Mesendoderm (in vitro differentiated cells): Measurements from ENCODE around the gene TGFA.

Source experiments
- DNase-seq: peaks from one replicate; pipeline ENCODE4 v3.0.0; 2013
- H2AK5ac ChIP-seq: 2 replicates; pipeline ENCODE4 v1.6.1; 2013; ENCODE audit warnings: low read length, inconsistent platforms
- H2BK120ac ChIP-seq: 2 replicates; pipeline ENCODE4 v1.6.1; 2013; ENCODE audit warnings: low read depth, mild to moderate bottlenecking, low read length, moderate library complexity, mixed read lengths
- H2BK15ac ChIP-seq: replicated peaks from 2 replicates; pipeline ENCODE4 v1.6.1; 2013; ENCODE audit warnings: low read depth, mild to moderate bottlenecking, moderate library complexity
- H2BK5ac ChIP-seq: 2 replicates; pipeline ENCODE4 v1.6.1; 2013; ENCODE audit warnings: low read length, inconsistent platforms
- H3K18ac ChIP-seq: 2 replicates; pipeline ENCODE4 v1.6.1; 2013; ENCODE audit warnings: mild to moderate bottlenecking, low read length, mixed read lengths
- H3K23ac ChIP-seq: one replicate; pipeline ENCODE4 v1.6.1; 2013; ENCODE audit warnings: low read length
- H3K27ac ChIP-seq: 2 replicates; pipeline ENCODE4 v1.5.1; 2013; ENCODE audit warnings: low read depth, mild to moderate bottlenecking, inconsistent platforms, low read length, moderate library complexity
- H3K27me3 ChIP-seq: 2 replicates; pipeline ENCODE4 v1.6.1; 2013; ENCODE audit warnings: low read length, control low read depth, mild to moderate bottlenecking, inconsistent platforms; ENCODE audit not compliant: insufficient read depth, poor library complexity
- H3K36me3 ChIP-seq: 2 replicates; pipeline ENCODE4 v1.6.1; 2013; ENCODE audit warnings: low read length, inconsistent platforms; ENCODE audit not compliant: control insufficient read depth, insufficient read depth
- H3K4ac ChIP-seq: one replicate; pipeline ENCODE4 v1.6.1; 2013; ENCODE audit warnings: low read depth, mild to moderate bottlenecking, low read length, moderate library complexity
- H3K4me1 ChIP-seq: 2 replicates; pipeline ENCODE4 v1.6.1; 2013; ENCODE audit warnings: low read depth, low read length, inconsistent platforms; ENCODE audit not compliant: control insufficient read depth
- H3K4me2 ChIP-seq: 2 replicates; pipeline ENCODE4 v1.6.1; 2013; ENCODE audit warnings: low read length
- H3K4me3 ChIP-seq: 2 replicates; pipeline ENCODE4 v1.5.1; 2013; ENCODE audit warnings: mild to moderate bottlenecking, low read length
- H3K56ac ChIP-seq: one replicate; pipeline ENCODE4 v1.6.1; 2013; ENCODE audit warnings: low read length
- H3K79me1 ChIP-seq: 2 replicates; pipeline ENCODE4 v1.6.1; 2013; ENCODE audit warnings: low read length, inconsistent platforms
- H3K79me2 ChIP-seq: 2 replicates; pipeline ENCODE4 v1.6.1; 2013; ENCODE audit warnings: mild to moderate bottlenecking, low read length; ENCODE audit not compliant: control insufficient read depth, insufficient read depth
- H3K9ac ChIP-seq: 2 replicates; pipeline ENCODE4 v1.6.1; 2013; ENCODE audit warnings: low read length, inconsistent platforms
- H4K5ac ChIP-seq: one replicate; pipeline ENCODE4 v1.6.1; 2013; ENCODE audit warnings: low read length
- H4K8ac ChIP-seq: one replicate; pipeline ENCODE4 v1.6.1; 2013; ENCODE audit warnings: low read depth, mild to moderate bottlenecking, control low read depth, low read length, moderate library complexity
- WGBS: extraction: QIAGEN DNeasy Blood & Tissue Kit; methylation state at CpG from one replicate; pipeline ENCODE4 v1.1.7; 2013; ENCODE audit warnings: low lambda C conversion rate, missing lambda C conversion rate; ENCODE audit not compliant: insufficient coverage; ENCODE audit errors: extremely low coverage; 5-methylcytosine and 5-hydroxymethylcytosine counted together

Gene TGFA

DNA sequence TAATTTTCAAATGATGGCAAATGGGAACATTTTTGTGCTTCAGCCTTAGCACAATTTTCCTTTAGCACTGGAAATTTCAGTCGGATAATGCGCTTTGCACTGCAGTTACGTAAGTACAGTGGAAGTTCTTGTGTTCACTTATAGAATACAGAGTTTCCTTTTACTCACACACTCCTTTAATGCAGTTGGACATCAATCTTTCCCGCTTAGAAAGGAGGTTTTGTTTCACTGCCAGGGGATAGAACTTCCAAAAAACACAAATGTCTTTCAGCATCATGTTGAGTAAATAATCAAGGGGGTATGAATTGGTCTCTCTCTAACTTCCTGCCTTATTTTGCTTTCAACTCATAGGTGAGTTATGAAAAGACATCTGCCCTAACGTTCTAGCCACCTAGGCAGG, 63.2 kb downstream of the TGFA start:
- no peak overlapping the region for H4K5ac ChIP-seq
- H2AK5ac ChIP-seq: no peak overlapping the region

DNA sequence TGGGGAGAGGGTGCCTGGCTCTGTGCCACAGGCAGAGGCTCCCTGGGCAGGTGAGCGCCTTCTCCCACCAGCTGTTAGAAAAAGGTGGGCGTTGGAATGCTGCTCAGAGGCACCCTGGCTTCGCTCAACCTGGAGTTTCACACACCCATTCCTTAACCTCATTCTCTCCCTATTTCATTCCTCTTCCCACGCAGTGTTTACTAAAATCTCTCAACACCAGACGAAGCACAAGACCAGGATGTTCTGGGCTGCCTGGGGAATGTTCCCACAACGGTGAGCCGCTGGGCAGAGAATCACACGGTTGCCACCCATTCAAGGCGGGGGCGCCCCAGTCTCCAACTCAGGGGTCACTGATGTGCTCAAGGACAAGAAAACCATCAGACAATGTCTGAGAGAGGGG, 64.5 kb downstream of the TGFA start:
- no peak overlapping the region for H3K56ac ChIP-seq
- no peak overlapping the region for H4K5ac ChIP-seq
- H3K4me3 ChIP-seq: no peak overlapping the region
- no peaks in the 10 kb centered on the region for H3K27me3 ChIP-seq
- no peak overlapping the region for H3K4me2 ChIP-seq
- no peak overlapping the region for H3K4ac ChIP-seq
- 100% methylated on average over 1 of the region's 10 CpGs for WGBS
- no peaks in the 10 kb centered on the region for H3K4me1 ChIP-seq
- no peak overlapping the region for H2BK120ac ChIP-seq
- H2AK5ac ChIP-seq: no peak overlapping the region
- no peak for DNase-seq
- H3K79me1 ChIP-seq: no peaks in the 10 kb centered on the region
- no peaks in the 10 kb centered on the region for H3K36me3 ChIP-seq
- H2BK5ac ChIP-seq: no peak overlapping the region
- H3K27ac ChIP-seq: no peak overlapping the region
- no peak overlapping the region for H2BK15ac ChIP-seq
- no peak overlapping the region for H4K8ac ChIP-seq
- H3K79me2 ChIP-seq: no peaks in the 10 kb centered on the region
- no peak overlapping the region for H3K23ac ChIP-seq
- H3K9ac ChIP-seq: no peak overlapping the region
- no peak overlapping the region for H3K18ac ChIP-seq

More for the DNA sequence above, 63.2 kb downstream of the TGFA start:
- Histone ChIP-seq H4K8ac (no peak overlapping the region), H3K23ac (no peak overlapping the region), H2BK120ac (no peak overlapping the region), H3K27ac (no peak overlapping the region), H3K79me2 (no peaks in the 10 kb centered on the region), H3K4me3 (no peak overlapping the region), H3K18ac (no peak overlapping the region), H3K79me1 (no peaks in the 10 kb centered on the region), H3K4me1 (no peaks in the 10 kb centered on the region), H2BK5ac (no peak overlapping the region), H3K56ac (no peak overlapping the region), H3K27me3 (no peaks in the 10 kb centered on the region), H3K4me2 (no peak overlapping the region), H3K36me3 (no peaks in the 10 kb centered on the region), H3K4ac (no peak overlapping the region), H3K9ac (no peak overlapping the region), H2BK15ac (no peak overlapping the region)
- DNase-seq: no peak
- no CpG with 5 or more reads among the region's 5 CpGs for WGBS

DNA sequence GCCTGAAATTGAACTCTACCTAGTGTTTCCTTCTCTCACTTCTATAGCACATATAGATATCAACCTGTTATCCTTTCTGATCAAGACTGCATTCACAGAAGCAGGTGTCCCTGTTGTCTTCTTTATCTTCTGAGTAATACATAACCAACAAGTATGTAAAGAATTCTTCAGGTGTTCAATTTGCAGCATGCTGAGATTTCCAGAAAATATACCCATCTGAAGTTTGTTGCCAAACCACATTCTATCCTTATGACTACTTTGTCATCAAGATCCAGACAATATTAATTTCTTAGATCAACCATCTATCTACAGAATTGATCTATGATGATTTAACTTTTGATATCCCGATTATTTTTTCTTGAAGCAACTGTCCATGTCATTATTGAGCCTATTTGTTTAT, 69.5 kb downstream of the TGFA start:
- Histone ChIP-seq H3K27me3 (no peaks in the 10 kb centered on the region), H3K79me1 (no peaks in the 10 kb centered on the region)

GRCh38 chr2:70482401-70482800, 71.2 kb downstream of the TGFA start:
- no peak overlapping the region for H3K4me3 ChIP-seq
- no peak overlapping the region for H3K18ac ChIP-seq
- H3K4me1 ChIP-seq: peaks cover 5% of the 10 kb centered on the region
- no peaks in the 10 kb centered on the region for H3K27me3 ChIP-seq
- DNase-seq: no peak
- no peak overlapping the region for H3K56ac ChIP-seq
- no peak overlapping the region for H2AK5ac ChIP-seq
- no peak overlapping the region for H3K4ac ChIP-seq
- no peak overlapping the region for H3K23ac ChIP-seq
- H2BK15ac ChIP-seq: no peak overlapping the region
- H4K5ac ChIP-seq: no peak overlapping the region
- no peak overlapping the region for H4K8ac ChIP-seq
- no peaks in the 10 kb centered on the region for H3K79me1 ChIP-seq
- H2BK120ac ChIP-seq: no peak overlapping the region
- no peak overlapping the region for H3K27ac ChIP-seq
- H3K4me2 ChIP-seq: no peak overlapping the region
- no peaks in the 10 kb centered on the region for H3K36me3 ChIP-seq
- H3K79me2 ChIP-seq: no peaks in the 10 kb centered on the region
- H3K9ac ChIP-seq: no peak overlapping the region
- no peak overlapping the region for H2BK5ac ChIP-seq

More for the DNA sequence above, 69.5 kb downstream of the TGFA start:
- no peak for DNase-seq
- H3K4ac ChIP-seq: no peak overlapping the region
- no peak overlapping the region for H4K5ac ChIP-seq
- H2BK5ac ChIP-seq: no peak overlapping the region
- no peak overlapping the region for H3K27ac ChIP-seq
- no peaks in the 10 kb centered on the region for H3K36me3 ChIP-seq
- H2BK15ac ChIP-seq: no peak overlapping the region
- no peak overlapping the region for H3K23ac ChIP-seq
- no peak overlapping the region for H2BK120ac ChIP-seq
- no peak overlapping the region for H2AK5ac ChIP-seq
- no peak overlapping the region for H3K9ac ChIP-seq
- H3K4me1 ChIP-seq: no peaks in the 10 kb centered on the region
- no peak overlapping the region for H3K18ac ChIP-seq
- no peak overlapping the region for H3K56ac ChIP-seq
- no peak overlapping the region for H3K4me3 ChIP-seq
- H4K8ac ChIP-seq: no peak overlapping the region
- H3K79me2 ChIP-seq: no peaks in the 10 kb centered on the region
- WGBS: no CpG with 5 or more reads among the region's 1 CpG
- no peak overlapping the region for H3K4me2 ChIP-seq

DNA sequence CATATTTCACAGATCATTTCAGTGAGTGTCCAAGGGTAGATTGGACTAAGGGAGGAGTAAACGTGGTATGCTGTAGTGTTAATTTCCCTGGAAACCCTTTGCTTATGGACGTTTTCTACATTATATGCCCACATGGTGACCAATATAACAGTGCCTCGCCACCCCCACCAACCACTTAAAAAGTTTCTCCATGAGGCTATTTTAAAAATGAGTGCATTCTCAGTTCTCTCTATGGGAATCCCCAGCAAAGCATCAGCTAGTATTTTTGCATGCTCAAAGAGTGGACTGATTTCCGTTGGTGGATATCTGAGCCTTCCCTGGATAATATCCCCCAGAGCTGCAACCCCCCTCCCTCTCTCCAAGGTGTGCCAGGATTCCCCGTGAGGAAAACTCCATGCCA, 73.2 kb downstream of the TGFA start:
- no peak overlapping the region for H3K56ac ChIP-seq
- H3K79me1 ChIP-seq: no peaks in the 10 kb centered on the region
- no peak for DNase-seq
- no peak overlapping the region for H3K4me2 ChIP-seq
- H2AK5ac ChIP-seq: no peak overlapping the region
- no peak overlapping the region for H2BK120ac ChIP-seq
- WGBS: no CpG with 5 or more reads among the region's 5 CpGs
- no peak overlapping the region for H2BK15ac ChIP-seq
- no peak overlapping the region for H4K5ac ChIP-seq
- H3K23ac ChIP-seq: no peak overlapping the region
- no peak overlapping the region for H3K27ac ChIP-seq
- no peak overlapping the region for H3K4me3 ChIP-seq
- no peaks in the 10 kb centered on the region for H3K36me3 ChIP-seq
- H3K18ac ChIP-seq: no peak overlapping the region
- H3K9ac ChIP-seq: no peak overlapping the region
- no peak overlapping the region for H2BK5ac ChIP-seq
- H3K79me2 ChIP-seq: no peaks in the 10 kb centered on the region
- H3K27me3 ChIP-seq: no peaks in the 10 kb centered on the region
- no peak overlapping the region for H4K8ac ChIP-seq
- H3K4me1 ChIP-seq: peaks cover 5% of the 10 kb centered on the region
- no peak overlapping the region for H3K4ac ChIP-seq

DNA sequence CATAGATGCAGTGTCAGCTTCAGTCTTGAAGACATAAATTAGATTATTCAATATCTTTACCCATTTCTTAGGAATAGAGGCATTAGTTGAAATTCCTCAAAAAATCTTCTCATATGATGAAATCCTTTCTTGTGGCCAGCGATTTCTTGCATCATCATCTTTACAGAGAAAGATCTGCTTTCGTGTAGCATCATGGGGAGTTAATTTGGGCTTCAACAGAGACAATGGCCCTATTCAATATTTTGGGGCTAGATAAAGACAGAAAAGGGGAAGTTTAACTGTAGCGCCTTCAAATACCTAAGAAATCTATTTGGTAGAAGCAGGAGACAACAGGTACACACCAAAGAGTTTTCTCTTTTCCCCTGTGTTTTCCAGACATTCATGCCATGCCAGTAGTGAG, 73.8 kb downstream of the TGFA start:
- no peaks in the 10 kb centered on the region for H3K36me3 ChIP-seq
- no peak overlapping the region for H3K18ac ChIP-seq
- no peak overlapping the region for H3K4me3 ChIP-seq
- H3K27me3 ChIP-seq: no peaks in the 10 kb centered on the region
- H3K79me1 ChIP-seq: no peaks in the 10 kb centered on the region
- H3K4me1 ChIP-seq: peaks cover 5% of the 10 kb centered on the region
- no peak overlapping the region for H3K9ac ChIP-seq
- no peak overlapping the region for H3K4me2 ChIP-seq
- H3K56ac ChIP-seq: no peak overlapping the region
- H3K79me2 ChIP-seq: no peaks in the 10 kb centered on the region
- H4K8ac ChIP-seq: no peak overlapping the region
- H2BK120ac ChIP-seq: no peak overlapping the region
- no peak overlapping the region for H4K5ac ChIP-seq
- no peak overlapping the region for H2AK5ac ChIP-seq
- no peak overlapping the region for H3K4ac ChIP-seq
- DNase-seq: no peak
- WGBS: no CpG with 5 or more reads among the region's 3 CpGs
- H3K23ac ChIP-seq: no peak overlapping the region
- no peak overlapping the region for H2BK5ac ChIP-seq
- no peak overlapping the region for H3K27ac ChIP-seq
- no peak overlapping the region for H2BK15ac ChIP-seq
